GM20431 (cell line): ENCODE results near the gene LGALS3.
"Not testable (repeated sequence)": the region's sequence is repeated elsewhere in the genome, so short reads cannot be mapped to it uniquely, and the experiment has no call there.

ENCODE experiments used
- in situ Hi-C: fragments of 300-500 bp; cut with MseI, MboI; formaldehyde crosslinking; loops from one replicate; pipeline ENCODE4 v1.15.0; 2020; ENCODE audit warnings: low sequenced_read_pairs; ENCODE audit not compliant: unreplicated experiment

Gene LGALS3

DNA sequence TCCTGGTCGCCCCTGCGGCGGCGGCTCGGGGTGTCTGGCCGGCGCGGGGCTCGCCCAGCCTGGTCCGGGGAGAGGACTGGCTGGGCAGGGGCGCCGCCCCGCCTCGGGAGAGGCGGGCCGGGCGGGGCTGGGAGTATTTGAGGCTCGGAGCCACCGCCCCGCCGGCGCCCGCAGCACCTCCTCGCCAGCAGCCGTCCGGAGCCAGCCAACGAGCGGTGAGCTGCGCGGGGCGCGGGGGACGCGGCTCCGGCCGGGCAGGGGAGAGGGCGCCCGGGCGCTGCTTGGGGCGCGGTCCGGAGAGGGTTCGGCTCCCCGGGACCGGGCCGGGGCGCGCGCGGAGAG, at the start of gene LGALS3:
TSS of gene LGALS3 (plus strand) at position 167 of the 342 bp plus-strand sequence. CDS start 8,122 bp downstream, outside the sequence.
- in situ Hi-C loops = no loop called here

GRCh38 chr14:55079961-55080360, 49.1 kb upstream of the LGALS3 start:
- in situ Hi-C loops = not testable (repeated sequence)

- in situ Hi-C loops = no loop called here
These were observed 44.5 kb upstream of the LGALS3 start for GRCh38 chr14:55084401-55085059.

GRCh38 chr14:55085060-55085660, 43.9 kb upstream of the LGALS3 start:
- in situ Hi-C loops = no loop called here

GRCh38 chr14:55086938-55087337, 42.1 kb upstream of the LGALS3 start:
- in situ Hi-C loops = no loop called here

- in situ Hi-C loops = no loop called here
These were observed 40.7 kb upstream of the LGALS3 start for GRCh38 chr14:55088356-55088755.

DNA sequence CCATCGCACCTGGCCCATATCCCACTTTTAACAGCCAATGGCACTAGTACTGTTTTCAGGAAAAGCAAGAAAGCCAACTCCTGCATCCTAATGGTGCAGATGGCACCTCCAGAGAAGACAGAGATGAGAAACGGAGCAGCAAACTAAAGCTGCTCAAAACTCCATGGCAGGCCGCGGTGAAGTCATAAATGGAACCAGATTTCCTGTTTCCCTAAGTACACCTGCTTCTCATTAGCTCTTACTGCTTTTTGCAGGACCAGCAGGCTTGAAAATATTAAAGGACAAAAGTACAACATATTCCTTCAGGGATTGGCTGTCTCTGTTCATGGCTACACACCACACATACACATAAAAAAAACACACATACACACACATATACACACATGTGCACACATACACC, 36.7 kb upstream of the LGALS3 start:
- in situ Hi-C loops = loop anchor here (10.0 kb wide), 1 partner anchor 62 kb away; no protein-coding TSS in a partner anchor

DNA sequence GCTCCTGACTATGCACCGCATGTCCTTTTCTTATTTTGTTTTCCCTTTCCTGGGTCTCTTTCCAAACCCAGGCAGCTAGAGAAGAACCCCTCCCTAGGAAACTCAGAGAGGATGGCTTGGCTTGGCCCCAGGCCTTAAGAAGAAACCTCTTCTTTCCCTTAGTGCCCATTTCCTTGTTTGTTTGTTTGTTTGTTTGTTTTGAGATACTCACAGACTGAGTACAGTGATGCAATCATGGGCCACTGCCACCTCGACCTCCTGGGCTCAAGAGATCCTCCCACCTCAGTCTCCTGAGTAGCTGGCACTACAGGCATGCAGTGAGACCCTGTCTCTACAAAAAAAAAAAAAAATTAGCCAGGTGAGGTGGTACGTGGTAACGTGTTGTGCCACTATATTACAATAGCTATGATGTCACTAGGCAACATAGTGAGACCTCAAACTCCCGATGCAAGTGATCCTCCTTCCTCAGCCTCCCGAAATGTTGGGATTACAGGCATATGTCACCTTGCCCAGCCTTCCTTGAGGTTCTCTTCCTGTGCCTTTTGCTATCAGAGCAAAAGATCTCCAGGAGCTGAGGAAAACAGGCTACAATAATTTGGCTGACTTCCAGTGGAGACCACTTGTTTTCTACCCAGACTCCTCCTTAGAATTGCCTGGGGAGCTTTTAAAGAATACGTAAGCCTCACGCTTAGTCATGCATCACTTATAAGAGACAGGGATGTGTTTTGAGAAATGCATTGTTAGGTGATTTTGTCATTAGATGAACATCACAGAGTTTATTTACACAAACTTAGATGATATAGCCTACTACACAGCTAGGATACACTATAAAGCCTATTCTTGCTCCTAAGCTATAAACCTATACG, 34.5 kb upstream of the LGALS3 start:
- in situ Hi-C loops = loop anchor here (10.0 kb wide), 1 partner anchor 60 kb away; no protein-coding TSS in a partner anchor

DNA sequence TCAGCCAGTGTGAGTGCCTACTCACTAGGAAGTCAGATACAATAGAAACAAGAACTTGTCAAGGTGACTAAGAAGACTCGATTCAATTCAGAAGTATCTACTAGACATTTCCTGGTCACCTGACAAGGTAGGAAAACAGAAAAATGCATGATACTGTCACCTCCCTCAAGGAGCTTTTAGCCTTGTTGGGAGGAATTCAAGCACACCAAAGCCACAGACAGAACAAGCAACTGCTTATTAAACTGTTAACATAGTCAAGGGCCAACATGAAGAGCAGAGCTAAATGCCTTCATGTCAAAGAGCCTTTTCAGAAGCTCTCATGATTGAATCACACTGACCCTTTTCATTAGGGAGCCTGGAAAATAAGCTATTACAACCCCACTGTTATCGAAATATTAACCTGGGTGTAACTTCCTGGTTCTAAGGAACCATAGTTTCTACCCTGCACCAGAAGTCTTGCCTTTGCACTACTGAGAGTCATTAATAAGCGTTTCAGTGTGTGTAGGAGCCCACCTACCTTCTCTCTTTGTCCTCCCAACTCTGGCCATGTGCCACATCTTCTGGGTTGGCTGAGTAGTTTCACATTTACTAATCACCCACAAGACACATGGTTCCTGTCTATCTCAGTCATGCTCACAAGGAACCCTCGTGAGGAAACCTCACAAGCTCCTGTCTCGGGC, 31.0 kb upstream of the LGALS3 start:
- in situ Hi-C loops = loop anchor here (10.0 kb wide), 1 partner anchor 57 kb away; no protein-coding TSS in a partner anchor

GRCh38 chr14:55098561-55098898, 30.5 kb upstream of the LGALS3 start:
- in situ Hi-C loops = loop anchor here (10.0 kb wide), 1 partner anchor 56 kb away; no protein-coding TSS in a partner anchor

GRCh38 chr14:55099756-55100155, 29.3 kb upstream of the LGALS3 start:
- in situ Hi-C loops = loop anchor here (10.0 kb wide), 1 partner anchor 55 kb away; no protein-coding TSS in a partner anchor

- in situ Hi-C loops = no loop called here
These were observed 27.4 kb upstream of the LGALS3 start for GRCh38 chr14:55101698-55102097.

- in situ Hi-C loops = no loop called here
These were observed 26.9 kb upstream of the LGALS3 start for GRCh38 chr14:55102141-55102621.

DNA sequence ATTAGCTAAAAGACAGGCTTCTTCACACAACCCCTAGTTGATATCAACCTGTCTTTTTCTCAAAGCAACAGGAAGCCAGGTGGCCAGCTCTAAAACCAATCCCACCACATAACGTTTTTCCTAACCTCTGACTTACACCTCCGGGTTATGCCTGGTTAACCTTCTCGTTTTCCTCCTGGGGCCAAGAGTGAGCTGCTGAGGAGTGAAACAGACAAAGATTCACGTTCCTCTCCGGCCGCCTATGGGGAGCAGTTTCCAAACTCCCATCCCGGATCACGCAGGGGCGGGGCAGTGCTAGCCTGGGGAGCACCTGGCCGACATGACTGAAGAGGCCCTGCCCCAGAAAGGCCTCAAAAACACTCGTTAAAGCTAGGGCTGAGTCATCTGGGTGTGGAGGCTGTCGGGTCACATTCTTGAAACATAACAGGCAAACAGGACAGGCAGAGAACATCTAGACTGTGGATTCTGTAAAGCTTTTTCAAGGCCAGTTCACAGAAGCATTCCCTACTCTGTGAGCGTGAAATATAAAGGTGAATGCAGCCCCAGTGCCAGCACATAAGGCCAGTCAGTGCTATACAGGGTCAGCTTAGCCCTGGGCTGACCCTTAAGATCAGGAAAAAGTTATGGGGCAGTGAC, 25.9 kb upstream of the LGALS3 start:
- in situ Hi-C loops = no loop called here

- in situ Hi-C loops = no loop called here
These were observed 24.8 kb upstream of the LGALS3 start for GRCh38 chr14:55103971-55104954.

DNA sequence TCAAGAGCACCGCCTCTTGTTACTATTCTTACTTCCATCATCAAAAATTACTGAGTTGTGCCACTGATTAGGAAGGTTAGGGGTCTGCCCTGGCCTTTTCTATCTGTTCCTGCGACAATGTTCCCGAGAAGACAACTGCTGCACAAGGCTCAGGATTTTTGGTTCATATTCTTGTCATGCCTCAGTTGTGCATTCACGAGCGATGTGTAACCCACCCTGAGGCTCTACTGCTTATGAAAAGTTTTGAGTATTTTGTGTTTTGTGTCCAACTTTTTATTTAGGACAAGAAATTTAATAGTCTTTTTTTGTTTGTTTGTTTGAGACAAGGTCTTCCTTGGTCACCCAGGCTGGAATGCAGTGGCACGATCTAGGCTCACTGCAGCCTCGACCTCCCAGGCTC, 23.1 kb upstream of the LGALS3 start:
- in situ Hi-C loops = no loop called here

DNA sequence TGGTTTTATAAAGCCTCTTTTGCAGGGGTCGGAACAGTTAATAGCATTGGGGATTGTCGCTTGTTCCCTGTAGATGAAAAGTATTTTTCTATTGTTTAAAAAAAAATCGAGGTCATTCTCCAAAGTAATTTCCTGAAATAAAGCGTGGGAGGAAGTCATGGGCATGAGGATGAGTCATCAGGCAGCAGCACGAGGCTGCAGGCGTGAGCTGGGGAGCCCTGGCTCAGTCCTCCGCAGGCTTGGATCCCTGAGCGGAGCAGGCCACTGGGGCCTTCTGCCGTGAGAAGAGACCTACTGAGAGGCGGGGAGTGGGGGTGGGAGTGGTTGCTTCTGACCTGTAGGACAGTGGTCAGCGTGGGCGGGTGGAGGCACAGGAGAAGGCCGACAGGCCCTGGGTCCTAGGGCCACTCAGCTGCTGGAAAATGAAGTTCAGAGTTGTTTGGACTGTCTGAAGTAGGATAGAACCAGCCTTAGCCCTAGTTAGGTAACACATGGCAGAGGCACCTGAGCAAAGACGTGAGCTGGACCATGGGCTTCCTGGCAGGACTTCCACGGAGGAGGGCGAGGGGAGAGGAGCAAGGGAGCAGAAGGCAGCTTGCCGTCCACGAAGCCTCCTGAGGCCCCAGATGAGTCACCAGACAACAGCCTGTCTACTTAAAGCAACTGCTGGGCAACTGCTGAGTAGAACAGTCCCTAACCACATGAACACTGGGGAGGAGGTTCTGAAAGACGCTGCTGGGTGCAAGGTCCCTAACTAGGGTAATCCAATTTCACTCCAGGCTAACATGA, 21.1 kb upstream of the LGALS3 start:
- in situ Hi-C loops = no loop called here

DNA sequence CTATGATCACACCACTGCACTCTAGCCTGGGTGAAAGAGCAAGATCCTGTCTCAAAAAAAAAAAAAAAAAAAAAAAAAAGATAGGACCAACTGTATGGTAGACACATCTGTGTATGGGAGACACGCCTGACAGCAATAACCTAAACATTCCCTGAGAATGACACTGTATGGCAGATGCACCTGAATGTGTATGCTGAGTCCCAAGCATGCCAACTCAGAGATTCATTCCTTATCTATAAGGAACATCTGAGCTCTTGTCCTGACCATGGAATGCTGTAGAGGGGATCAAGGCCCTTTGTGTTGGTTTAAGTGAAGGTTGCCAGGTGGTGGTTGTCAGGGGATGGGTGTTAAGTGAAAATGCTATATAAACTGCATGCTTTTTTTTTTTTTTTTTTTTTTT, 19.2 kb upstream of the LGALS3 start:
- in situ Hi-C loops = no loop called here
